Measurements from ENCODE around the gene LIF.
A peak's percentile ranks its signal among the peaks of the same experiment; 100 is the strongest.

Gene LIF

GRCh38 chr22:30262112-30262511 is 15.6 kb upstream of the LIF start:
- DNase-seq, result no peak

GRCh38 chr22:30261134-30261533 is 14.6 kb upstream of the LIF start:
- DNase-seq, result no peak

GRCh38 chr22:30260682-30261081 is 14.1 kb upstream of the LIF start:
- no peak for DNase-seq

GRCh38 chr22:30260276-30260675 is 13.7 kb upstream of the LIF start:
- DNase-seq, result no peak

GRCh38 chr22:30254314-30254713 is 7.8 kb upstream of the LIF start:
- DNase-seq, result no peak

GRCh38 chr22:30253205-30253852 is 6.8 kb upstream of the LIF start:
- DNase-seq, result no peak

GRCh38 chr22:30252411-30253204 is 6.0 kb upstream of the LIF start:
- DNase-seq, result no peak

- no peak for DNase-seq
These were observed 5.2 kb upstream of the LIF start for GRCh38 chr22:30251711-30252110.

GRCh38 chr22:30250661-30251267 is 4.2 kb upstream of the LIF start:
- peak; percentile 24 for DNase-seq

- DNase-seq, result no peak
These were observed 3.5 kb upstream of the LIF start for GRCh38 chr22:30250039-30250565.

GRCh38 chr22:30249049-30250038 is 2.8 kb upstream of the LIF start:
- DNase-seq, result no peak

GRCh38 chr22:30248484-30248883 is 1.9 kb upstream of the LIF start:
- DNase-seq, result no peak

GRCh38 chr22:30247974-30248373 is 1.4 kb upstream of the LIF start:
- no peak for DNase-seq

- DNase-seq, result no peak
These were observed 1.0 kb upstream of the LIF start for GRCh38 chr22:30247561-30247960.

- no peak for DNase-seq
These were observed 336 bp upstream of the LIF start for GRCh38 chr22:30246814-30247376.

- DNase-seq, result no peak
These were observed 1.2 kb downstream of the LIF start for GRCh38 chr22:30245181-30245984.

- no peak for DNase-seq
These were observed 1.9 kb downstream of the LIF start for GRCh38 chr22:30244641-30245040.

GRCh38 chr22:30244066-30244465 is 2.5 kb downstream of the LIF start:
- no peak for DNase-seq

- DNase-seq, result no peak
These were observed 2.9 kb downstream of the LIF start for GRCh38 chr22:30243661-30244060.

- no peak for DNase-seq
These were observed 4.8 kb downstream of the LIF start for GRCh38 chr22:30241576-30242371.
